Activated naive CD8-positive, alpha-beta T cell treated with anti-CD3 and anti-CD28 coated beads, Interleukin-2, amount 10 ng/mL, durations not matched to agents 7 days and 5 days (primary cell): ENCODE data around the gene PRPF19. TPM values are rescaled to one million over a fixed set of nuclear protein-coding genes. Genes with fewer than 3 reads are reported as not detected.

ENCODE experiments used
- ATAC-seq: fragments of 150-1000 bp; cut with Tn5 transposase; one replicate; pipeline ENCODE4 v1.10.0; 2021; ENCODE audit warnings: low read depth, moderate library complexity
- POLR2A ChIA-PET: fragments of 350-600 bp; sonication (Branson Sonifier 250); formaldehyde crosslinking; loops from one replicate; lab custom pipeline; 2021; ENCODE audit warnings: antibody characterized with exemption; lab: Charles Lee
- DNase-seq: peaks from one replicate; pipeline ENCODE4 v3.0.0; 2021
- H3K27ac Mint-ChIP-seq: one replicate; pipeline ENCODE4 v1.8.0; 2022; ENCODE audit warnings: mild to moderate bottlenecking, mixed read lengths
- H3K27me3 Mint-ChIP-seq: one replicate; pipeline ENCODE4 v1.8.0; 2022; ENCODE audit warnings: mild to moderate bottlenecking, moderate library complexity, mixed read lengths
- H3K36me3 Mint-ChIP-seq: one replicate; pipeline ENCODE4 v1.8.0; 2021; ENCODE audit warnings: mild to moderate bottlenecking, mixed read lengths
- H3K4me1 Mint-ChIP-seq: one replicate; pipeline ENCODE4 v1.8.0; 2021; ENCODE audit warnings: mixed read lengths
- H3K4me3 Mint-ChIP-seq: one replicate; pipeline ENCODE4 v1.8.0; 2022; ENCODE audit warnings: mild to moderate bottlenecking, moderate library complexity, mixed read lengths
- H3K9me3 Mint-ChIP-seq: one replicate; pipeline ENCODE4 v1.8.0; 2021; ENCODE audit warnings: mixed read lengths
- total RNA-seq, 2 experiments: library from RNA; stranded (reverse); gene quantifications; one replicate each; pipeline ENCODE4 v1.2.3, GENCODE V29; 2021

PRPF19 gene
- total RNA-seq, 2 experiments from 2014 or later = 97.7 to 103 TPM

DNA sequence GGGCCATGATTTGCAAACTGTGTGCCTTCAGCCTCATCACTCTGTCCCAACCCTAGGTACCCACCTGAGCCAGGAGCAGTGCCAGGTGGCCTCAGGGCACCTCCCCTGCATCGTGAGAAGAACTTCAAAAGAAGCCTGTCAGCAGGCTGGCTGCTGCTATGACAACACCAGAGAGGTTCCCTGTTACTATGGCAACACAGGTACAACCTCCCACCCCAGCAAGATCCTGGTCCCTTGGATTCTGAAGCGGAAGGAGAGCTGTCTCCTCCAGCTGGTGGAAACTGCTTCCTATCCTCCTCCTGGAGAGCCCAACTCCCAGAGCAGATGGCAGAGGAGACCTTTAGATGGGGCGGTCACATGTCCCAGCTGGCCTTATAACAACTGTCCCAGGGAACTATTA, 36.1 kb downstream of the PRPF19 start:
- no peaks in the 10 kb centered on the region for H3K36me3 Mint-ChIP-seq
- POLR2A ChIA-PET = interaction anchor here (1.0 to 2.2 kb wide), 4 partner anchors 17 to 44 kb away, joined by 3 to 13 read pairs (median 4); partner anchors contain the start of genes CCDC86 and TMEM109
- ATAC-seq = no peak
- peak overlapping the region; percentile 9 for H3K4me3 Mint-ChIP-seq
- peak overlapping the region; percentile 85 for H3K27ac Mint-ChIP-seq
- H3K27me3 Mint-ChIP-seq = no peaks in the 10 kb centered on the region
- DNase-seq = no peak
- H3K9me3 Mint-ChIP-seq = no peaks in the 10 kb centered on the region
- peaks cover 59% of the 10 kb centered on the region for H3K4me1 Mint-ChIP-seq

DNA sequence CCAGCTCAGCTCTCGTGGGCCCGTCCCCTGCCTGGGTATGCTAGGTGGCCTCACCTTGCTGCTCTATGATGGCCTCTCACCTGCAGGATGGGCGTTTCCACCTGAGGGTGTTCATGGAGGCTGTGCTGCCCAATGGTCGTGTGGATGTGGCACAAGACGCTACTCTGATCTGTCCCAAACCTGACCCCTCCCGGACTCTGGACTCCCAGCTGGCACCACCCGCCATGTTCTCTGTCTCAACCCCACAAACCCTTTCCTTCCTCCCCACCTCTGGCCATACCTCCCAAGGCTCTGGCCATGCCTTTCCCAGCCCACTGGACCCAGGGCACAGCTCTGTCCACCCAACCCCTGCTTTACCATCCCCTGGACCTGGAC, 36.9 kb downstream of the PRPF19 start:
- Mint-ChIP-seq H3K9me3 (no peaks in the 10 kb centered on the region), H3K27me3 (peaks cover 3% of the 10 kb centered on the region), H3K4me1 (peaks cover 66% of the 10 kb centered on the region), H3K36me3 (no peaks in the 10 kb centered on the region), H3K27ac (peak overlapping the region; percentile 28), H3K4me3 (peak overlapping the region; percentile 17)
- ATAC-seq (no peak), DNase-seq (no peak)
- POLR2A ChIA-PET = interaction anchor here (1.5 to 2.2 kb wide), 3 partner anchors 12 to 37 kb away, joined by 4 to 10 read pairs (median 9); partner anchors contain the start of genes CCDC86 and PRPF19

DNA sequence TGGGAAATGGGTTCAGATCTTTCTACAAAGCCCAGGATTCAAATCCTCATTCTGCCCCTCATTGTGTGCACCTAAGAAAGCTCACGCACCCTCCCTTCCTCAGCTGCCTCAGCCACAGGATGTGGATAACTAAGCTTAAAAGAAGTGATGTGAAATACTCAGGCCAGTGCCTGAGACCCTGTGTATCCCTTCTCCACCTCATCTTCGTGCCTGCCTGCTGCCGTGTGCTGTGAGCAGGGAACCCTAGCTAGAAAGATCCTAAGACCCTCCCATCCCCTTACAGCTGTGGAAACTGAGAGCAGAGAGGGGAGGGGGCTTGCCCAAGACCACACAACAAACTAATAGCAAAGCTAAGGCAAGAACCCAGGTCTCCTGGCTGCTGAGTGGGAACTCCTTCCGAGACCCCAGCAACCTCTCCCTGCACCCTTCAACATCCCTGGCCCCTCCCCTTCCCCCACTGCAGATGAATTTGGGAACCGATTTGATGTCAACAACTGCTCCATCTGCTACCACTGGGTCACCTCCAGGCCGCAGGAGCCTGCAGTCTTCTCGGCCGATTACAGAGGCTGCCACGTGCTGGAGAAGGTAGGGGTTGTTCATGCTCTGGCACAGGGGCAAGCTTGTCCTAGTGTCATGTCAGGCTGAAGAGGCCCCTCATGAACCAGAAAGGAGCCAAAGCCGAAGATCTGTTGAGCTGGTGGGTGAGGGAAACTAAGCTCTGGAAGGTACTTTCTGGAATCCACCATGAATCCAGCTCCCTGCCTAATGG, 37.5 kb downstream of the PRPF19 start:
- Mint-ChIP-seq H3K27ac (peak overlapping the region; percentile 87), H3K27me3 (peaks cover 3% of the 10 kb centered on the region), H3K4me1 (peaks cover 66% of the 10 kb centered on the region), H3K4me3 (peak overlapping the region; percentile 35), H3K36me3 (no peaks in the 10 kb centered on the region), H3K9me3 (no peaks in the 10 kb centered on the region)
- POLR2A ChIA-PET = interaction anchor here (0.9 to 2.2 kb wide), 8 partner anchors 11 to 245 kb away, joined by 3 to 10 read pairs (median 4); partner anchors contain the start of genes CCDC86, PRPF19 and TMEM109
- ATAC-seq = peak; percentile 66
- DNase-seq = no peak

DNA sequence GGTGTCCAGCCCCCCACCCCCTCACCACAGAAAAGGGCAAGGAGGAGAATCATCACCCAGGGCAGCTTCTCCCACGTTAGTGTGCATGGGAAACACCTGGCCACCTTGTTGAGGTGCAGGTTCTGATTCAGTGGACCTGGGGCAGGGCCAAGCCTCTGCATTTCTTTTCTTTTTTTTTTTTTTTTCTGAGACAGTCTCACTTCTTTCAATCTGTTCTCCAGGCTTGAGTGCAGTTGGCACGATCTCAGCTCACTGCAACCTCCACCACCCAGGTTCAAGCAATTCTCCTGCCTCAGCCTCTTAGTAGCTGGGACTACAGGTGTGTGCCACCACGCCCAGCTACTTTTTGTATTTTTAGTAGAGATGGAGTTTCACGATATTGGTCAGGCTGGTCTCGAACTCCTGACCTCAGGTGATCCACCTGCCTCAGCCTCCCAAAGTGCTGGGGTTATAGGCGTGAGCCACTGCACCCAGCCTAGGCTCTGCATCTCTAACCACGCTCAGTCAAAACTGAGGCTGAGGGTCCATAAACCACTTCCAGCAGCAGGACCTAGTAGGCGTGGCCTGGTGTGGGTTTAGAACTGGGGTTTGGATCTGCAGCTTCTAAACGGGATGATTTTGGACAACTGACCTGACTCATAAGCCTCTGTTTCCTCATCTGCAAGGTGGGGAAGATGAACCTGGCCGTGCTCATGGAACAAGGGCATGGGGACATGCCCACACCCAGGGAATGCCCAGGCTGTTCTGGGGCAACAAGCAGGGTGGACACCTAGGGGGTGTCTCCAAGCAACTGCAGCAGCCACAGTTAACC, 38.3 kb downstream of the PRPF19 start:
- Mint-ChIP-seq H3K27me3 (peaks cover 3% of the 10 kb centered on the region), H3K4me1 (peaks cover 60% of the 10 kb centered on the region), H3K9me3 (no peaks in the 10 kb centered on the region), H3K27ac (peak overlapping the region; percentile 87), H3K4me3 (peak overlapping the region; percentile 35), H3K36me3 (no peaks in the 10 kb centered on the region)
- POLR2A ChIA-PET = interaction anchor here (0.7 to 2.2 kb wide), 12 partner anchors 10 to 270 kb away, joined by 3 to 10 read pairs (median 4); partner anchors contain the start of genes CCDC86, PRPF19, PTGDR2 and TMEM109
- DNase-seq (no peak), ATAC-seq (peak; percentile 9)

DNA sequence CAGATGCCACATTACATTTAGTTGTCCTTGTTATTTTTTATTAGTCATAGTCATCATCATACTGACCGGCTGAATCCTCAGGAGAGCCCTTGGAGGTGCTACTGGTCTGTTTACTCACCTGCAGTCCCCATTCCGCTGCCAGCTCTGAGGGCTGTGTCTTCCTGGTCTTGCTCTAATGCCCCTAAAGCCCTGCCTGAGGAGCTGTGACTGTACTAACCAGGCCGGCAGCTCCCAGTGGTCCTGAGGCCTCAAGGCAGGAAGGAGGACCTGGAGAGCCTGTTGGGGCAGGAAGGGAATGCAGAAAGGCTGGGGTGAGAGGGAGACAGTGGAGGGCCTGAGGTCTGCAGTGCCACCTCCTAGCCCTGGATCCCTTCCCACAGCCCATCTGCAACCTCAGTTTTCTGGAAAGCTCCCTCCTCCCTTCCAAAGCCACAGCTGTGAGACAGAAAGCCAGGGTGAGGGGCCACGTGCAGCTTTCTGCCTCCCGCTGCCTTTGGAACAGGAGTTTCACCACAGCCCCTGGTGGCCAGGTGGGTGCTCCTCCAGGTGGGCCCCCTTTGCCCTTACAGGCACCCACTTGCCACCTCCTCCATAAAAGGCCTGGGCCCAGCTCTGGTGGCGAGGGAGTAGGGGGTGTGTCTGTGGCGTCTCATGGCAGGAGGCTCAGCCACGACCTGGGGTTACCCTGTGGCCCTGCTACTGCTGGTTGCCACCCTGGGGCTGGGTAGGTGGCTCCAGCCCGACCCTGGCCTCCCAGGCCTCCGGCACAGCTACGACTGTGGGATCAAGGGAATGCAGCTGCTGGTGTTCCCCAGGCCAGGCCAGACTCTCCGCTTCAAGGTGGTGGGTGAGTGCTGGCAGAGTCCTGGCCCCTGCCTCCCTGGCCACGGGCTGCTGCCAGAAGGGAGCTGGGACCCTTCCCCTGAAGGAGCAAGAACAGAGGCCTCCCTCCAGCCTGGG, 39.2 kb downstream of the PRPF19 start, which contains the start of gene ZP1:
ZP1 (plus strand) TSS at position 632 of the 960 bp plus-strand sequence; CDS start at position 652, 20 bp downstream.
- no peak for ATAC-seq
- H3K9me3 Mint-ChIP-seq = no peaks in the 10 kb centered on the region
- H3K27ac Mint-ChIP-seq = peak within 1 kb of the TSS; percentile 87
- H3K36me3 Mint-ChIP-seq = no peaks in the 10 kb centered on the region
- H3K4me3 Mint-ChIP-seq = peak within 1 kb of the TSS; percentile 35
- H3K4me1 Mint-ChIP-seq = peaks cover 51% of the 10 kb centered on the region
- H3K27me3 Mint-ChIP-seq = peaks cover 6% of the 10 kb centered on the region
- peak; percentile 14 for DNase-seq
- POLR2A ChIA-PET = interaction anchor here (1.2 to 2.2 kb wide), 5 partner anchors 11 to 46 kb away, joined by 3 to 10 read pairs (median 5); partner anchors contain the start of genes CCDC86, PTGDR2 and TMEM109

DNA sequence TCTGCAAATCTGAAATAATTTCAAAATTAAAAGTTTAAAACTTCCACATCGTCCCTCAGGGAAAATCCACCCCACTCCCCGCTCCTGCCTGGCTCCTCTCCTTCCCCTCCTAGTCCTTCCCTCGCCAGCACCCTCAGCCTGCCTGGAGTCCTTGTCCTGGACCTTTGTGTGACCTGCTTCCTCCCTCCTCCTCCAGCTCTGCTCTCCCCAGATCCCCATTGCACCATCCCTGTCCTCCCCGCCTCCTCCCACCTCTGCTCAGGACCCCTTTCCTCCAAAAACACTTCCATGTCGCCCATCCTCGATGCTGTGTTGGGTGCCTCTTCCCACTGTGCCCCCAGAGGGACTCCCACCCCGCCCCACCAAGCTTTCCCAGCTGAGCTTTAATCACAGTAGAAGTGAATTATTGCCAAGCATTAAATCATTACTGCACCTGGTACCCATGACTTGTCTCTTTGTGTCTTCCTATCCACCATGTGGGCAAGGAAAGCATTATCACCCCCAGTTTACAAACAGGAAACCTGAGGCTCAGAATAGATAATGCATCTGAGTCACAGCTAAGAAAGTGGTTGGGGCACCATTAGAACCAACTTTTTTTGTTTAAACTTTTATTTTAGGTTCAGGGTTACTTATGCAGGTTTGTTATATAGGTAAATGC, 41.4 kb downstream of the PRPF19 start:
- Mint-ChIP-seq H3K27me3 (peaks cover 6% of the 10 kb centered on the region), H3K36me3 (peaks cover 1% of the 10 kb centered on the region), H3K27ac (peak overlapping the region; percentile 45), H3K4me3 (peak overlapping the region; percentile 2), H3K4me1 (peaks cover 34% of the 10 kb centered on the region), H3K9me3 (no peaks in the 10 kb centered on the region)
- ATAC-seq (peak; percentile 33), DNase-seq (peak; percentile 22)
- POLR2A ChIA-PET = interaction anchor here (1.5 to 1.9 kb wide), 2 partner anchors 9 to 21 kb away, joined by 3 to 4 read pairs; partner anchors contain the start of gene PTGDR2

DNA sequence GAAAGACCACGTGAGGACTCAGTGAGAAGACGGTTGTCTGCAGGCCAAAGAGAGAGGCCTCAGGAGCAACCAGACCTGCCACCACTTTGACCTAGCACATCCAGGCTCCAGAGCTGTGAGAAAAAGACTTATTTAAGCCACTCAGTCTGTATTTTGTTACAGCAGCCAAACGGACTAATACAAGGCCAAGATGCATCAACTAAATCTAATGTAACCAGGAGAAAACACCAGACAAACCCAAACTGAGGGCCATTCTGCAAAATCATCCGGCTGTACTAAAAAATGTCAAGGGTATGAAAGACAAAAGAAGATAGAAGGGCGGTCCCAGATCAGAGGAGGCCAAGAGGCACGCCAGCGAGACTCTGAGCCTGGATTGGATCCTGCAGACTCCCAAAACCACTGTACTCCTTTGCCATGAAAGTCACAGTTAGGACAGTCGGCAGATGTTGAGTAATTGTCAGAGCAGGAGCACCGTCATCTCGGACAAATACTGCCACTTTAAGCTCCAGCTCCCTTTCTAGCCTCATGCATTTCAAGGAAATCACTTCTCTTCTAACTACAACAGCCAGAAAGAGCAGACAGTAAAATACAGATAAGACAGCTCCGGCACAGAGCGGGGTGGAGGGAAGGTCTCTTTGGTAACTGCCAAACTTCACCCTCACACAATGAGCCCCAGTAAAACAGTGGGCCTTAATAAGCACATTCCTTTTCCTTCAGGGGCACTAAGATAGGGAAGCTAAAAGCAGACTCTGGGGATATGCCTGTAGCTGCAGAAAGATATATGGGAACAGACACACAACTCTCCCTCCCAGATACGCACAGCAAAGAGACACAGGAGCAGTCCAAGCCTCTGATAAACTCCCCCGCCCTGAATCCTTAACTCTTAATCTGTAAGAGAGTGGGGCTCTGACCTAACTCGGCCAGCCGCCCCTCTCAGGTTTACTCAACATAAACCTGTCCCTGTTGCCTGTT, 42.5 kb downstream of the PRPF19 start:
- POLR2A ChIA-PET = interaction anchor here (1.5 to 1.9 kb wide), 2 partner anchors 8 to 20 kb away, joined by 3 to 4 read pairs; partner anchors contain the start of gene PTGDR2
- Mint-ChIP-seq H3K36me3 (peaks cover 1% of the 10 kb centered on the region), H3K4me1 (peaks cover 32% of the 10 kb centered on the region), H3K4me3 (no peak overlapping the region), H3K27me3 (peaks cover 6% of the 10 kb centered on the region), H3K9me3 (no peaks in the 10 kb centered on the region), H3K27ac (no peak overlapping the region)
- DNase-seq (no peak), ATAC-seq (no peak)

DNA sequence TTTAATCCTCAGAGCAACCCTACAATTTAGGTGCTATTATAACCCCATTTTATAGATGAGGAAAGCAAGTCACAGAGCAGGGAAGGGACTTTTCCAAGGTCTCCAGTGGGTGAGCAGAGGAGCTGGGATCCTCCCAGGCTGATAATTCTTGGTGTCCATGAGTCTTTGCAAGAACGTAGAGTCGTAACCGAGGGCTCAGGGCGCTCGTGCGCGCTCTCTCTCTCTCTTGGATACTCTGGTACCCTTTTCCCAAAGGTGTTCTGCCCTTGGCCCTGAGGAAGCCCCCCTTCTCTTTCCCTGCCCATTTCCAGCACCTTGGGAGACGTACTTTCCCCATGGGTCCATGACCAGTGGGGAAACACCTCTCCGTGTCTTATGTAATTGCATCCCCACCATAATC, 44.2 kb downstream of the PRPF19 start:
- Mint-ChIP-seq H3K27me3 (peaks cover 6% of the 10 kb centered on the region), H3K4me3 (no peak overlapping the region), H3K36me3 (peaks cover 1% of the 10 kb centered on the region), H3K4me1 (peaks cover 36% of the 10 kb centered on the region), H3K27ac (peak overlapping the region; percentile 26), H3K9me3 (no peaks in the 10 kb centered on the region)
- POLR2A ChIA-PET = no interaction called here
- DNase-seq (no peak), ATAC-seq (no peak)

DNA sequence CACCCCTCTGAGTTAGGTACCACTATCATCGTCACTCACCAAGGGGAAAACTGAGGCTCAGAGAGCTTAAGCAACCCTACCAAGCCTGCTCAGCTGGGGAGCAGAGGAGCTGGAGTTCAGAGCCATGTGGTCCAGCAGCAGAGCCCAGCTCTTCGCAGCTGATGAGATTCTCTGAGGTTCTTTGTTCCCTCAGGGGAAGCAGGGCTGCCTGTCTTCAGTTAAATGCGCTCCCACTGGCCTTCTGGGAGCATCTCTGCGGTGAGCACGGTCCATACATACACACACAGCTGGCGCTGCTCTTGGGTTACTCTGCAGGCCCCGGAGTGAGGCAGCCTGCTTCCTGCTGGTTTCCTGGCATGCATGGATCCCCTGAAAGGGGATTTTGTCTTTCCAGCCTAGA, 45.4 kb downstream of the PRPF19 start:
- POLR2A ChIA-PET = interaction anchor here (0.8 to 0.9 kb wide), 2 partner anchors 11 to 30 kb away, joined by 4 to 5 read pairs; no protein-coding TSS in a partner anchor
- no peak overlapping the region for H3K4me3 Mint-ChIP-seq
- H3K4me1 Mint-ChIP-seq = peaks cover 41% of the 10 kb centered on the region
- H3K9me3 Mint-ChIP-seq = no peaks in the 10 kb centered on the region
- H3K27me3 Mint-ChIP-seq = peaks cover 6% of the 10 kb centered on the region
- H3K27ac Mint-ChIP-seq = no peak overlapping the region
- peaks cover 1% of the 10 kb centered on the region for H3K36me3 Mint-ChIP-seq
- no peak for ATAC-seq
- DNase-seq = no peak

DNA sequence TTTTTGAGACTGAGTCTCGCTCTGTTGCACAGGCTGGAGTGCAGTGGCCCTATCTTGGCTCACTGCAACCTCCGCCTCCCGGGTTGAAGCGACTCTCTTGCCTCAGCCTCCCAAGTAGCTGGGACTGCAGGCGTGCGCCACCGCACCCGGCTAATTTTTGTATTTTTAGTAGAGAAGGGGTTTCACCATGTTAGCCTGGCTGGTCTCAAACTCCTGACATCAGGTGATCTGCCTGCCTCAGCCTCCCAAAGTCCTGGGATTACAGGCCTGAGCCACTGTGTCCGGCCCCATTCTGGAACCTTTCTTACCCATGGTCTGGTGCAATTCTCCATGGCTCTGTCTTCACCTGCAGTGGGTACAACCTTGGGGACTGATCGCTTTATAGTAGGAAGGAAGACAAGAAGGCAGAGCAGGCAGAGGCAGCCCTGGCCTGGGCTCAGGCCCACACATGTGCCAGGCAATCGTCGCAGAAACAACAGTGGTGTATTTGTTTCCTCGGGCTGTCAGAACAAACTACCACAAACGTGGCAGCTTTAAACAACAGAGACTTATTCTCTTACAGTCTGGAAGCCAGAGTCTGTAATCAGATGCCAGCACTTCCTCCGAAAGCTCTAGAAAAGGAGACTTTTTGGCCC, 46.7 kb downstream of the PRPF19 start:
- Mint-ChIP-seq H3K4me1 (peaks cover 39% of the 10 kb centered on the region), H3K4me3 (no peak overlapping the region), H3K36me3 (peaks cover 1% of the 10 kb centered on the region), H3K27ac (peak overlapping the region; percentile 41), H3K27me3 (peaks cover 3% of the 10 kb centered on the region), H3K9me3 (no peaks in the 10 kb centered on the region)
- DNase-seq = no peak
- no peak for ATAC-seq
- POLR2A ChIA-PET = interaction anchor here (0.7 to 0.8 kb wide), 2 partner anchors 12 to 124 kb away, joined by 5 to 7 read pairs; no protein-coding TSS in a partner anchor
